ENCODE measurements around the gene STAT5A. TPM values are rescaled to one million over a fixed set of nuclear protein-coding genes. Genes with fewer than 3 reads are reported as not detected.

STAT5A gene
- total and polyA plus RNA-seq, 9 of the 15 experiments (the other 6 are each of a cell fraction or from before 2014, with no cell fraction given): 79.9 to 415 (median 196) TPM

DNA sequence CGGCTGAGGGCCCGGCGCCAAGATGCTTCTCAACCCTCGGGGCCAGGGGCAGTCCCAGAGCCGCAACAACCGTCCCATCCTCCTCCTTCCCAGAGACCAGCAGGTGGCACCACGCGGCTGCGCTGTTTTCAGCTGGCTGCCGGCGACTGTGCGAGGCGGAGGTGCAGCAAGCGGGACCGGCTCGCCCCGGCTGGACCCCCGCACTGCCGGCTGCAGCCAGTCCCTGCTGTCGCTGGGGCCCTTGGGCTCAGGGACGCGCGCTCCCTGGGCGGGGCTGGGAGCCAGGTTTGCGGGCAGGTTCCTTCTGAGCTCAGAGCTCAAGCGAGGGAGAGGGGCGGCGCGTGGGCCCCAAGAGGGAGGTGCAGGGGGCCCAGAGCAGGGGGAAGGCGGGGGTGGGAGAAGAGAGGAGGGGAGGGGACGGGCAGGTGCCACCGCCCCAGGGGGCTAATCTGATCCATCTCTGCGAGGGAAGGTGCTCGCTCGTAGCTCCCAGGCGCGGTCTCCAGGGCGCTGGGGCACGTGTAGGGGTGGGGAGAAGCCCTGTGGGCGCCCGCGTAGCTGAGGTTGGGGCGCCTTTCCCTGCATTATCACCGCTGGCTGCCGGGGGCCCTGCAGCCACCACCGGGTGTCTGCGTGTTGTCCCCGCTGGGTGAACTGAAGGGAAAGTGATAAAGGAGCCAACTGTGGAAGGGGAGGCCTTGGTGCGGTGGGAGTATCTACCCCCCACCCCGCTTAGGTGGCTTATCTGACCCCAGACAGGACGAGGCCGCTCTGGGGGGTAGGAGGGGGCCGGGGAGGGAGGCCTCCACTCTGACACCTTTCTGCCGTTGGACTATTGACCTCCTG lies 24.2 kb downstream of the STAT5A start (continued):
- TF ChIP-seq NEUROD1 (IDR thresholded peaks at IDR 0.05; ENCODE audit: borderline replicate concordance, low read depth, low read length, partially characterized antibody) (peak; percentile 95), RCOR1 (IDR thresholded peaks at IDR 0.05; ENCODE audit: borderline replicate concordance in 1 of 2, low read depth in 2 of 2, low read length in 2 of 2) (peak; percentile 52 to 73; a peak in 3 of 4 replicates), ZNF217 (CRISPR knock-in tag; IDR thresholded peaks at IDR 0.05) (no peak), MAFK (IDR thresholded peaks at IDR 0.05; ENCODE audit: low read length) (no peak), PHTF2 (CRISPR knock-in tag; IDR thresholded peaks at IDR 0.05) (0 out of 2 replicates have a peak, but pooled peaks have one; percentile 31), U2AF2 (optimal IDR thresholded peaks at IDR 0.05; ENCODE audit: low read depth, low read length) (no peak), HDAC3 (IDR thresholded peaks at IDR 0.05; ENCODE audit: borderline replicate concordance, partially characterized antibody) (peak; percentile 89), RBM34 (IDR thresholded peaks at IDR 0.05; ENCODE audit: borderline replicate concordance, insufficient read depth, low read length) (no peak), CBX1 (IDR thresholded peaks at IDR 0.05; ENCODE audit: low read depth) (peak; percentile 69; the same call in 1 of the 2 replicates), TAF7 (tag; IDR thresholded peaks at IDR 0.05) (no peak), RAD51 (IDR thresholded peaks at IDR 0.05; ENCODE audit: borderline replicate concordance, low read depth) (peak; percentile 55; the same call in 1 of the 2 replicates), RNF2 (IDR thresholded peaks at IDR 0.05) (peak; percentile 100), ZNF589 (CRISPR knock-in tag; IDR thresholded peaks at IDR 0.05; ENCODE audit: low read depth) (peak; percentile 91), ILK (tag; IDR thresholded peaks at IDR 0.05; ENCODE audit: borderline replicate concordance, low read depth) (no peak), CEBPB (tag; IDR thresholded peaks at IDR 0.05) (no peak), CBX8 (IDR thresholded peaks at IDR 0.05; ENCODE audit: borderline replicate concordance, extremely low read depth, low read depth, low read length, poor library complexity, severe bottlenecking) (no peak), ZNF133 (CRISPR knock-in tag; IDR thresholded peaks at IDR 0.05) (no peak)
- TF ChIP-seq, protein P1, sequence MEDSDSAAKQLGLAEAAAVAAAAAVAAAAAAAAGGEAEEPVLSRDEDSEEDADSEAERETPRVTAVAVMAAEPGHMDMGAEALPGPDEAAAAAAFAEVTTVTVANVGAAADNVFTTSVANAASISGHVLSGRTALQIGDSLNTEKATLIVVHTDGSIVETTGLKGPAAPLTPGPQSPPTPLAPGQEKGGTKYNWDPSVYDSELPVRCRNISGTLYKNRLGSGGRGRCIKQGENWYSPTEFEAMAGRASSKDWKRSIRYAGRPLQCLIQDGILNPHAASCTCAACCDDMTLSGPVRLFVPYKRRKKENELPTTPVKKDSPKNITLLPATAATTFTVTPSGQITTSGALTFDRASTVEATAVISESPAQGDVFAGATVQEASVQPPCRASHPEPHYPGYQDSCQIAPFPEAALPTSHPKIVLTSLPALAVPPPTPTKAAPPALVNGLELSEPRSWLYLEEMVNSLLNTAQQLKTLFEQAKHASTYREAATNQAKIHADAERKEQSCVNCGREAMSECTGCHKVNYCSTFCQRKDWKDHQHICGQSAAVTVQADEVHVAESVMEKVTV (CRISPR knock-in tag; IDR thresholded peaks at IDR 0.05): no peak
- TF ChIP-seq, protein P2, sequence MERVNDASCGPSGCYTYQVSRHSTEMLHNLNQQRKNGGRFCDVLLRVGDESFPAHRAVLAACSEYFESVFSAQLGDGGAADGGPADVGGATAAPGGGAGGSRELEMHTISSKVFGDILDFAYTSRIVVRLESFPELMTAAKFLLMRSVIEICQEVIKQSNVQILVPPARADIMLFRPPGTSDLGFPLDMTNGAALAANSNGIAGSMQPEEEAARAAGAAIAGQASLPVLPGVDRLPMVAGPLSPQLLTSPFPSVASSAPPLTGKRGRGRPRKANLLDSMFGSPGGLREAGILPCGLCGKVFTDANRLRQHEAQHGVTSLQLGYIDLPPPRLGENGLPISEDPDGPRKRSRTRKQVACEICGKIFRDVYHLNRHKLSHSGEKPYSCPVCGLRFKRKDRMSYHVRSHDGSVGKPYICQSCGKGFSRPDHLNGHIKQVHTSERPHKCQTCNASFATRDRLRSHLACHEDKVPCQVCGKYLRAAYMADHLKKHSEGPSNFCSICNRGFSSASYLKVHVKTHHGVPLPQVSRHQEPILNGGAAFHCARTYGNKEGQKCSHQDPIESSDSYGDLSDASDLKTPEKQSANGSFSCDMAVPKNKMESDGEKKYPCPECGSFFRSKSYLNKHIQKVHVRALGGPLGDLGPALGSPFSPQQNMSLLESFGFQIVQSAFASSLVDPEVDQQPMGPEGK (CRISPR knock-in tag; IDR thresholded peaks at IDR 0.05; ENCODE audit: borderline replicate concordance): peak; percentile 85; the same call in 1 of the 2 replicates
- TF ChIP-seq, protein P3, sequence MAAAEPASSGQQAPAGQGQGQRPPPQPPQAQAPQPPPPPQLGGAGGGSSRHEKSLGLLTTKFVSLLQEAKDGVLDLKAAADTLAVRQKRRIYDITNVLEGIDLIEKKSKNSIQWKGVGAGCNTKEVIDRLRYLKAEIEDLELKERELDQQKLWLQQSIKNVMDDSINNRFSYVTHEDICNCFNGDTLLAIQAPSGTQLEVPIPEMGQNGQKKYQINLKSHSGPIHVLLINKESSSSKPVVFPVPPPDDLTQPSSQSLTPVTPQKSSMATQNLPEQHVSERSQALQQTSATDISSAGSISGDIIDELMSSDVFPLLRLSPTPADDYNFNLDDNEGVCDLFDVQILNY (CRISPR knock-in tag; IDR thresholded peaks at IDR 0.05): no peak
- TF ChIP-seq, protein P4, sequence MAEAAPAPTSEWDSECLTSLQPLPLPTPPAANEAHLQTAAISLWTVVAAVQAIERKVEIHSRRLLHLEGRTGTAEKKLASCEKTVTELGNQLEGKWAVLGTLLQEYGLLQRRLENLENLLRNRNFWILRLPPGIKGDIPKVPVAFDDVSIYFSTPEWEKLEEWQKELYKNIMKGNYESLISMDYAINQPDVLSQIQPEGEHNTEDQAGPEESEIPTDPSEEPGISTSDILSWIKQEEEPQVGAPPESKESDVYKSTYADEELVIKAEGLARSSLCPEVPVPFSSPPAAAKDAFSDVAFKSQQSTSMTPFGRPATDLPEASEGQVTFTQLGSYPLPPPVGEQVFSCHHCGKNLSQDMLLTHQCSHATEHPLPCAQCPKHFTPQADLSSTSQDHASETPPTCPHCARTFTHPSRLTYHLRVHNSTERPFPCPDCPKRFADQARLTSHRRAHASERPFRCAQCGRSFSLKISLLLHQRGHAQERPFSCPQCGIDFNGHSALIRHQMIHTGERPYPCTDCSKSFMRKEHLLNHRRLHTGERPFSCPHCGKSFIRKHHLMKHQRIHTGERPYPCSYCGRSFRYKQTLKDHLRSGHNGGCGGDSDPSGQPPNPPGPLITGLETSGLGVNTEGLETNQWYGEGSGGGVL (CRISPR knock-in tag; IDR thresholded peaks at IDR 0.05): no peak

Measured in K562 (cell line).